ENCODE measurements around the gene NDOR1. TPM values are rescaled to one million over a fixed set of nuclear protein-coding genes. Genes with fewer than 3 reads are reported as not detected.

NDOR1 gene
- total RNA-seq, 6 experiments from 2014 or later: 13.1 to 17.3 (median 16.6) TPM

DNA sequence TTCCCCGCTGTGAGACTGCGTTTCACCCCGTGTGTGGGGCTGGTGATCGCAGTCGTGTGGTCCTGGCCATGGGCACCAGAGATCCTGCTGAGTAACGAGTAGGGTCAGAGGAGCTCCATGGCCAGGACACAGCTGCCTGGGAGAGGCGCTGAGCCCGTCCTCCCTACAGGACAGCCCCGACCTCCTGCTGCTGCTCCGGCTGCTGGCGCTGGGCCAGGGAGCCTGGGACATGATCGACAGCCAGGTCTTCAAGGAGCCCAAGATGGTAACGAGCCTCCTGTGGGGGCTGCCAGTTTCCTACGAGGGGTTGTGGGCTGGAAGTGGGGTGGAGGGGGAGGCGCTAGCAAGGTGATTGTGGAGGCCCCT lies 60.6 kb downstream of the NDOR1 start:
- H3K9me3 Mint-ChIP-seq: no peaks in the 10 kb centered on the region
- peaks cover 26% of the 10 kb centered on the region for H3K36me3 Mint-ChIP-seq (ENCODE audit: low read depth)
- H3K27me3 Mint-ChIP-seq (ENCODE audit: insufficient read depth): peaks cover 2% of the 10 kb centered on the region
- DNase-seq: no peak
- H3K4me3 Mint-ChIP-seq: no peak overlapping the region
- peaks cover 30% of the 10 kb centered on the region for H3K4me1 Mint-ChIP-seq (ENCODE audit: low read depth)
- TF ChIP-seq, protein P1, sequence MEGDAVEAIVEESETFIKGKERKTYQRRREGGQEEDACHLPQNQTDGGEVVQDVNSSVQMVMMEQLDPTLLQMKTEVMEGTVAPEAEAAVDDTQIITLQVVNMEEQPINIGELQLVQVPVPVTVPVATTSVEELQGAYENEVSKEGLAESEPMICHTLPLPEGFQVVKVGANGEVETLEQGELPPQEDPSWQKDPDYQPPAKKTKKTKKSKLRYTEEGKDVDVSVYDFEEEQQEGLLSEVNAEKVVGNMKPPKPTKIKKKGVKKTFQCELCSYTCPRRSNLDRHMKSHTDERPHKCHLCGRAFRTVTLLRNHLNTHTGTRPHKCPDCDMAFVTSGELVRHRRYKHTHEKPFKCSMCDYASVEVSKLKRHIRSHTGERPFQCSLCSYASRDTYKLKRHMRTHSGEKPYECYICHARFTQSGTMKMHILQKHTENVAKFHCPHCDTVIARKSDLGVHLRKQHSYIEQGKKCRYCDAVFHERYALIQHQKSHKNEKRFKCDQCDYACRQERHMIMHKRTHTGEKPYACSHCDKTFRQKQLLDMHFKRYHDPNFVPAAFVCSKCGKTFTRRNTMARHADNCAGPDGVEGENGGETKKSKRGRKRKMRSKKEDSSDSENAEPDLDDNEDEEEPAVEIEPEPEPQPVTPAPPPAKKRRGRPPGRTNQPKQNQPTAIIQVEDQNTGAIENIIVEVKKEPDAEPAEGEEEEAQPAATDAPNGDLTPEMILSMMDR (IDR thresholded peaks at IDR 0.05): no peak
- no peak overlapping the region for H3K27ac Mint-ChIP-seq

Small RNA genes within 50 kb of the gene (microRNA-seq; reads per million reads assigned to microRNA genes)
- not detected for gene MIR3621

Other genes starting within 250 kb of the NDOR1 start
- gene PTGDS, start 228.2 kb upstream of the NDOR1 start, total RNA-seq (2021; fragmentation: NEBNext Ultra II Directional; extraction: Animal tissue kit (Norgen Biotek cat#: 25700)): not detected
- not detected for gene LCNL1, start 222.7 kb upstream of the NDOR1 start, total RNA-seq (2021; fragmentation: NEBNext Ultra II Directional; extraction: Animal tissue kit (Norgen Biotek cat#: 25700))
- 10 to 100 TPM; 26.0 to 42.6 (median 29.0) TPM for gene PAXX, start 213.3 kb upstream of the NDOR1 start, total RNA-seq (2021; fragmentation: NEBNext Ultra II Directional; extraction: Animal tissue kit (Norgen Biotek cat#: 25700))
- gene CLIC3, start 209.1 kb upstream of the NDOR1 start, total RNA-seq (2021; fragmentation: NEBNext Ultra II Directional; extraction: Animal tissue kit (Norgen Biotek cat#: 25700)): 10 to 100 TPM in 2 of 6 experiments, 1 to 10 TPM in 4; 2.7 to 14.6 (median 4.0) TPM
- 10 to 100 TPM; 18.3 to 36.3 (median 23.6) TPM for gene ABCA2, start 177.5 kb upstream of the NDOR1 start, total RNA-seq (2021; fragmentation: NEBNext Ultra II Directional; extraction: Animal tissue kit (Norgen Biotek cat#: 25700))
- not detected for gene FUT7, start 173.6 kb upstream of the NDOR1 start, total RNA-seq (2021; fragmentation: NEBNext Ultra II Directional; extraction: Animal tissue kit (Norgen Biotek cat#: 25700))
- gene NPDC1, start 159.5 kb upstream of the NDOR1 start, total RNA-seq (2021; fragmentation: NEBNext Ultra II Directional; extraction: Animal tissue kit (Norgen Biotek cat#: 25700)): 100 to 1,000 TPM; 112 to 197 (median 119) TPM
- under 1 TPM in 3 of 6 experiments, not detected in 3; 0.12 to 0.28 (median 0.16) TPM for gene ENTPD2, start 151.6 kb upstream of the NDOR1 start, total RNA-seq (2021; fragmentation: NEBNext Ultra II Directional; extraction: Animal tissue kit (Norgen Biotek cat#: 25700))
- gene SAPCD2, start 135.1 kb upstream of the NDOR1 start, total RNA-seq (2021; fragmentation: NEBNext Ultra II Directional; extraction: Animal tissue kit (Norgen Biotek cat#: 25700)): 10 to 100 TPM in 5 of 6 experiments, 1 to 10 TPM in 1; 7.7 to 14.8 (median 11.3) TPM
- gene UAP1L1, start 128.2 kb upstream of the NDOR1 start, total RNA-seq (2021; fragmentation: NEBNext Ultra II Directional; extraction: Animal tissue kit (Norgen Biotek cat#: 25700)): 10 to 100 TPM in 5 of 6 experiments, 1 to 10 TPM in 1; 9.4 to 13.1 (median 10.6) TPM
- gene MAN1B1, start 118.7 kb upstream of the NDOR1 start, total RNA-seq (2021; fragmentation: NEBNext Ultra II Directional; extraction: Animal tissue kit (Norgen Biotek cat#: 25700)): 10 to 100 TPM; 70.1 to 90.2 (median 77.6) TPM
- 10 to 100 TPM; 47.5 to 90.2 (median 51.1) TPM for gene DPP7, start 91.0 kb upstream of the NDOR1 start, total RNA-seq (2021; fragmentation: NEBNext Ultra II Directional; extraction: Animal tissue kit (Norgen Biotek cat#: 25700))
- gene GRIN1, start 66.5 kb upstream of the NDOR1 start, total RNA-seq (2021; fragmentation: NEBNext Ultra II Directional; extraction: Animal tissue kit (Norgen Biotek cat#: 25700)): 1 to 10 TPM in 1 of 6 experiments, under 1 TPM in 2, not detected in 3; 0.51 to 1.1 (median 0.66) TPM
- not detected for gene LRRC26, start 35.6 kb upstream of the NDOR1 start, total RNA-seq (2021; fragmentation: NEBNext Ultra II Directional; extraction: Animal tissue kit (Norgen Biotek cat#: 25700))
- gene TMEM210, start 33.6 kb upstream of the NDOR1 start, total RNA-seq (2021; fragmentation: NEBNext Ultra II Directional; extraction: Animal tissue kit (Norgen Biotek cat#: 25700)): not detected
- gene ANAPC2, start 17.1 kb upstream of the NDOR1 start, total RNA-seq (2021; fragmentation: NEBNext Ultra II Directional; extraction: Animal tissue kit (Norgen Biotek cat#: 25700)): 10 to 100 TPM; 34.8 to 41.5 (median 37.4) TPM
- gene SSNA1, start 17.0 kb upstream of the NDOR1 start, total RNA-seq (2021; fragmentation: NEBNext Ultra II Directional; extraction: Animal tissue kit (Norgen Biotek cat#: 25700)): 10 to 100 TPM; 76.7 to 82.8 (median 82.1) TPM
- 10 to 100 TPM in 4 of 6 experiments, 1 to 10 TPM in 2; 9.9 to 18.1 (median 13.3) TPM for gene TPRN, start 5.0 kb upstream of the NDOR1 start, total RNA-seq (2021; fragmentation: NEBNext Ultra II Directional; extraction: Animal tissue kit (Norgen Biotek cat#: 25700))
- 10 to 100 TPM; 38.7 to 47.4 (median 40.1) TPM for gene TMEM203, start 52 bp upstream of the NDOR1 start, total RNA-seq (2021; fragmentation: NEBNext Ultra II Directional; extraction: Animal tissue kit (Norgen Biotek cat#: 25700))
- gene RNF208, start 16.5 kb downstream of the NDOR1 start, total RNA-seq (2021; fragmentation: NEBNext Ultra II Directional; extraction: Animal tissue kit (Norgen Biotek cat#: 25700)): 1 to 10 TPM; 2.5 to 3.8 (median 3.4) TPM
- gene CYSRT1, start 19.5 kb downstream of the NDOR1 start, total RNA-seq (2021; fragmentation: NEBNext Ultra II Directional; extraction: Animal tissue kit (Norgen Biotek cat#: 25700)): under 1 TPM; 0.41 to 0.97 (median 0.68) TPM
- not detected for gene RNF224, start 21.8 kb downstream of the NDOR1 start, total RNA-seq (2021; fragmentation: NEBNext Ultra II Directional; extraction: Animal tissue kit (Norgen Biotek cat#: 25700))
- not detected for gene SLC34A3, start 25.2 kb downstream of the NDOR1 start, total RNA-seq (2021; fragmentation: NEBNext Ultra II Directional; extraction: Animal tissue kit (Norgen Biotek cat#: 25700))
- 100 to 1,000 TPM; 415 to 760 (median 681) TPM for gene TUBB4B, start 35.6 kb downstream of the NDOR1 start, total RNA-seq (2021; fragmentation: NEBNext Ultra II Directional; extraction: Animal tissue kit (Norgen Biotek cat#: 25700))
- not detected for gene STPG3, start 45.6 kb downstream of the NDOR1 start, total RNA-seq (2021; fragmentation: NEBNext Ultra II Directional; extraction: Animal tissue kit (Norgen Biotek cat#: 25700))
- gene NELFB, start 49.6 kb downstream of the NDOR1 start, total RNA-seq (2021; fragmentation: NEBNext Ultra II Directional; extraction: Animal tissue kit (Norgen Biotek cat#: 25700)): 10 to 100 TPM; 48.5 to 59.9 (median 52.7) TPM
- 10 to 100 TPM; 58.4 to 76.2 (median 62.2) TPM for gene TOR4A, start 72.0 kb downstream of the NDOR1 start, total RNA-seq (2021; fragmentation: NEBNext Ultra II Directional; extraction: Animal tissue kit (Norgen Biotek cat#: 25700))
- gene NRARP, start 96.6 kb downstream of the NDOR1 start, total RNA-seq (2021; fragmentation: NEBNext Ultra II Directional; extraction: Animal tissue kit (Norgen Biotek cat#: 25700)): under 1 TPM in 5 of 6 experiments, not detected in 1; 0.09 to 0.36 (median 0.17) TPM
- gene EXD3, start 217.5 kb downstream of the NDOR1 start, total RNA-seq (2021; fragmentation: NEBNext Ultra II Directional; extraction: Animal tissue kit (Norgen Biotek cat#: 25700)): 10 to 100 TPM in 1 of 6 experiments, 1 to 10 TPM in 5; 6.4 to 10.6 (median 8.7) TPM
- gene NOXA1, start 217.7 kb downstream of the NDOR1 start, total RNA-seq (2021; fragmentation: NEBNext Ultra II Directional; extraction: Animal tissue kit (Norgen Biotek cat#: 25700)): under 1 TPM in 5 of 6 experiments, not detected in 1; 0.09 to 0.36 (median 0.20) TPM
- gene ENTPD8, start 235.7 kb downstream of the NDOR1 start, total RNA-seq (2021; fragmentation: NEBNext Ultra II Directional; extraction: Animal tissue kit (Norgen Biotek cat#: 25700)): not detected